K562 (cell line): Measurements from ENCODE around the gene PRR36.

Source experiments
- NONO ChIP-seq, 2 experiments: fragments of 200-400 bp in 1 of 2; fragments of 450-650 bp in 1 of 2; formaldehyde crosslinking in 1 of 2; IDR thresholded peaks; 2 replicates each; pipeline ENCODE4 v1.6.1; 2017; ENCODE audit warnings: low read depth in 2 of 2, mild to moderate bottlenecking in 2 of 2, moderate library complexity in 2 of 2, low read length in 1 of 2
- ZNF77 ChIP-seq: fragments of 250-450 bp; sonication (Bioruptor Pico); IDR thresholded peaks from 2 replicates; pipeline ENCODE4 v1.5.0; 2020
- ZZZ3 ChIP-seq: fragments of 450-650 bp; IDR thresholded peaks from 2 replicates; pipeline ENCODE4 v1.6.1; 2016; ENCODE audit warnings: antibody characterized with exemption, mild to moderate bottlenecking, moderate library complexity
- TF ChIP-seq, protein P1 (sequence below): fragments of 450-650 bp; formaldehyde crosslinking; IDR thresholded peaks from 2 replicates; pipeline ENCODE4 v1.4.0; 2020; ENCODE audit warnings: mild to moderate bottlenecking, moderate library complexity
- TF ChIP-seq, protein P2 (sequence below): sonication (generic); formaldehyde crosslinking; IDR thresholded peaks from 2 replicates; pipeline ENCODE4 v1.8.1; 2023; ENCODE audit warnings: missing genetic modification reagents, mild to moderate bottlenecking, borderline replicate concordance
- TF ChIP-seq, protein P3 (sequence below): fragments of 200-800 bp; sonication (Bioruptor generic); IDR thresholded peaks from 2 replicates; pipeline ENCODE4 v1.6.1; 2016; ENCODE audit warnings: missing genetic modification characterization, missing compliant biosample characterization

DNA sequence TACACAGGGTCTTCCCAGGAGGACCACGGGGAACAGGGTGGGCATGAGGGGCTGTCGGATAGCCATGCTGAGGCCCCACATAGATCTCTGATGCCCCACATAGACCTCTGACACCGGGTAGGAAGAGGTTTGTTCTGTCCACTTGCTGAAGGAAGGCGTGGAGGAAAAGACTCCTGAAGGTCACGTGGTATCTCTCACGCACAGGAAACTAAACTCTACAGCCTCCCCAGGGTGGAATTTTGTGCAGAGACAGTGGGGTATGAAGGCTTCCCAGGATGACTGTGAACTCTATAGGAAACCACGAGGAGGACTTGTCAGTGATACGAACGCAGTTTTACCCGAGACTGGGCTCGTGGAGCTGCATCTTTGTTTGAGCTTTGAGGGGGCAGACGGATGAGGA, 41.4 kb downstream of the PRR36 start:
- TF ChIP-seq ZZZ3 (no peak), ZNF77 (CRISPR knock-in tag) (no peak), NONO (IDR thresholded peaks at IDR 0.05; ENCODE audit: low read depth in 2 of 2, low read length in 1 of 2) (no peak)
- TF ChIP-seq, protein P1, sequence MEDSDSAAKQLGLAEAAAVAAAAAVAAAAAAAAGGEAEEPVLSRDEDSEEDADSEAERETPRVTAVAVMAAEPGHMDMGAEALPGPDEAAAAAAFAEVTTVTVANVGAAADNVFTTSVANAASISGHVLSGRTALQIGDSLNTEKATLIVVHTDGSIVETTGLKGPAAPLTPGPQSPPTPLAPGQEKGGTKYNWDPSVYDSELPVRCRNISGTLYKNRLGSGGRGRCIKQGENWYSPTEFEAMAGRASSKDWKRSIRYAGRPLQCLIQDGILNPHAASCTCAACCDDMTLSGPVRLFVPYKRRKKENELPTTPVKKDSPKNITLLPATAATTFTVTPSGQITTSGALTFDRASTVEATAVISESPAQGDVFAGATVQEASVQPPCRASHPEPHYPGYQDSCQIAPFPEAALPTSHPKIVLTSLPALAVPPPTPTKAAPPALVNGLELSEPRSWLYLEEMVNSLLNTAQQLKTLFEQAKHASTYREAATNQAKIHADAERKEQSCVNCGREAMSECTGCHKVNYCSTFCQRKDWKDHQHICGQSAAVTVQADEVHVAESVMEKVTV (CRISPR knock-in tag) = no peak
- TF ChIP-seq, protein P2, sequence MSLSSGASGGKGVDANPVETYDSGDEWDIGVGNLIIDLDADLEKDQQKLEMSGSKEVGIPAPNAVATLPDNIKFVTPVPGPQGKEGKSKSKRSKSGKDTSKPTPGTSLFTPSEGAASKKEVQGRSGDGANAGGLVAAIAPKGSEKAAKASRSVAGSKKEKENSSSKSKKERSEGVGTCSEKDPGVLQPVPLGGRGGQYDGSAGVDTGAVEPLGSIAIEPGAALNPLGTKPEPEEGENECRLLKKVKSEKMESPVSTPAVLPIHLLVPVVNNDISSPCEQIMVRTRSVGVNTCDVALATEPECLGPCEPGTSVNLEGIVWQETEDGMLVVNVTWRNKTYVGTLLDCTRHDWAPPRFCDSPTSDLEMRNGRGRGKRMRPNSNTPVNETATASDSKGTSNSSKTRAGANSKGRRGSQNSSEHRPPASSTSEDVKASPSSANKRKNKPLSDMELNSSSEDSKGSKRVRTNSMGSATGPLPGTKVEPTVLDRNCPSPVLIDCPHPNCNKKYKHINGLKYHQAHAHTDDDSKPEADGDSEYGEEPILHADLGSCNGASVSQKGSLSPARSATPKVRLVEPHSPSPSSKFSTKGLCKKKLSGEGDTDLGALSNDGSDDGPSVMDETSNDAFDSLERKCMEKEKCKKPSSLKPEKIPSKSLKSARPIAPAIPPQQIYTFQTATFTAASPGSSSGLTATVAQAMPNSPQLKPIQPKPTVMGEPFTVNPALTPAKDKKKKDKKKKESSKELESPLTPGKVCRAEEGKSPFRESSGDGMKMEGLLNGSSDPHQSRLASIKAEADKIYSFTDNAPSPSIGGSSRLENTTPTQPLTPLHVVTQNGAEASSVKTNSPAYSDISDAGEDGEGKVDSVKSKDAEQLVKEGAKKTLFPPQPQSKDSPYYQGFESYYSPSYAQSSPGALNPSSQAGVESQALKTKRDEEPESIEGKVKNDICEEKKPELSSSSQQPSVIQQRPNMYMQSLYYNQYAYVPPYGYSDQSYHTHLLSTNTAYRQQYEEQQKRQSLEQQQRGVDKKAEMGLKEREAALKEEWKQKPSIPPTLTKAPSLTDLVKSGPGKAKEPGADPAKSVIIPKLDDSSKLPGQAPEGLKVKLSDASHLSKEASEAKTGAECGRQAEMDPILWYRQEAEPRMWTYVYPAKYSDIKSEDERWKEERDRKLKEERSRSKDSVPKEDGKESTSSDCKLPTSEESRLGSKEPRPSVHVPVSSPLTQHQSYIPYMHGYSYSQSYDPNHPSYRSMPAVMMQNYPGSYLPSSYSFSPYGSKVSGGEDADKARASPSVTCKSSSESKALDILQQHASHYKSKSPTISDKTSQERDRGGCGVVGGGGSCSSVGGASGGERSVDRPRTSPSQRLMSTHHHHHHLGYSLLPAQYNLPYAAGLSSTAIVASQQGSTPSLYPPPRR (CRISPR knock-in tag) = no peak
- TF ChIP-seq, protein P3, sequence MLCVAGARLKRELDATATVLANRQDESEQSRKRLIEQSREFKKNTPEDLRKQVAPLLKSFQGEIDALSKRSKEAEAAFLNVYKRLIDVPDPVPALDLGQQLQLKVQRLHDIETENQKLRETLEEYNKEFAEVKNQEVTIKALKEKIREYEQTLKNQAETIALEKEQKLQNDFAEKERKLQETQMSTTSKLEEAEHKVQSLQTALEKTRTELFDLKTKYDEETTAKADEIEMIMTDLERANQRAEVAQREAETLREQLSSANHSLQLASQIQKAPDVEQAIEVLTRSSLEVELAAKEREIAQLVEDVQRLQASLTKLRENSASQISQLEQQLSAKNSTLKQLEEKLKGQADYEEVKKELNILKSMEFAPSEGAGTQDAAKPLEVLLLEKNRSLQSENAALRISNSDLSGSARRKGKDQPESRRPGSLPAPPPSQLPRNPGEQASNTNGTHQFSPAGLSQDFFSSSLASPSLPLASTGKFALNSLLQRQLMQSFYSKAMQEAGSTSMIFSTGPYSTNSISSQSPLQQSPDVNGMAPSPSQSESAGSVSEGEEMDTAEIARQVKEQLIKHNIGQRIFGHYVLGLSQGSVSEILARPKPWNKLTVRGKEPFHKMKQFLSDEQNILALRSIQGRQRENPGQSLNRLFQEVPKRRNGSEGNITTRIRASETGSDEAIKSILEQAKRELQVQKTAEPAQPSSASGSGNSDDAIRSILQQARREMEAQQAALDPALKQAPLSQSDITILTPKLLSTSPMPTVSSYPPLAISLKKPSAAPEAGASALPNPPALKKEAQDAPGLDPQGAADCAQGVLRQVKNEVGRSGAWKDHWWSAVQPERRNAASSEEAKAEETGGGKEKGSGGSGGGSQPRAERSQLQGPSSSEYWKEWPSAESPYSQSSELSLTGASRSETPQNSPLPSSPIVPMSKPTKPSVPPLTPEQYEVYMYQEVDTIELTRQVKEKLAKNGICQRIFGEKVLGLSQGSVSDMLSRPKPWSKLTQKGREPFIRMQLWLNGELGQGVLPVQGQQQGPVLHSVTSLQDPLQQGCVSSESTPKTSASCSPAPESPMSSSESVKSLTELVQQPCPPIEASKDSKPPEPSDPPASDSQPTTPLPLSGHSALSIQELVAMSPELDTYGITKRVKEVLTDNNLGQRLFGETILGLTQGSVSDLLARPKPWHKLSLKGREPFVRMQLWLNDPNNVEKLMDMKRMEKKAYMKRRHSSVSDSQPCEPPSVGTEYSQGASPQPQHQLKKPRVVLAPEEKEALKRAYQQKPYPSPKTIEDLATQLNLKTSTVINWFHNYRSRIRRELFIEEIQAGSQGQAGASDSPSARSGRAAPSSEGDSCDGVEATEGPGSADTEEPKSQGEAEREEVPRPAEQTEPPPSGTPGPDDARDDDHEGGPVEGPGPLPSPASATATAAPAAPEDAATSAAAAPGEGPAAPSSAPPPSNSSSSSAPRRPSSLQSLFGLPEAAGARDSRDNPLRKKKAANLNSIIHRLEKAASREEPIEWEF (CRISPR knock-in tag) = no peak
